Keratinocyte (primary cell): ENCODE data around the gene PXDN. TPM values are rescaled to one million over a fixed set of nuclear protein-coding genes. Genes with fewer than 3 reads are reported as not detected.

Experiments used
- DNase-seq: peaks from one replicate; pipeline ENCODE4 v3.0.0-alpha.2; 2011; ENCODE audit warnings: low read depth, missing footprints, low spot score
- FAIRE-seq: peaks from 2 replicates; lab custom pipeline; 2011; peaks lifted over from hg19 to GRCh38; lab: Jason Lieb, UNC
- H2AFZ ChIP-seq: 2 replicates; pipeline ENCODE4 v1.6.0; 2012; ENCODE audit warnings: low read length, control low read depth, inconsistent platforms; ENCODE audit not compliant: control insufficient read depth
- H3K27ac ChIP-seq: 2 replicates; pipeline ENCODE4 v1.5.1; 2011; ENCODE audit warnings: low read length; ENCODE audit not compliant: control insufficient read depth, insufficient read depth
- H3K27me3 ChIP-seq: 3 replicates; pipeline ENCODE4 v1.6.0; 2011; ENCODE audit warnings: low read length; ENCODE audit not compliant: control insufficient read depth, insufficient read depth; ENCODE audit errors: extremely low read depth
- H3K36me3 ChIP-seq, 2 experiments: 2 replicates in 1 of 2; 3 replicates in 1 of 2; pipeline ENCODE4 v1.5.1; 2011; ENCODE audit warnings: low read length in 2 of 2, mild to moderate bottlenecking in 1 of 2; ENCODE audit not compliant: control insufficient read depth in 2 of 2, insufficient read depth in 2 of 2; ENCODE audit errors: extremely low read depth in 1 of 2
- H3K4me1 ChIP-seq: 3 replicates; pipeline ENCODE4 v1.5.1; 2011; ENCODE audit warnings: low read length; ENCODE audit not compliant: control insufficient read depth, insufficient read depth; ENCODE audit errors: extremely low read depth
- H3K4me2 ChIP-seq: 3 replicates; pipeline ENCODE4 v1.6.0; 2011; ENCODE audit warnings: low read depth, low read length; ENCODE audit not compliant: control insufficient read depth, insufficient read depth; ENCODE audit errors: extremely low read depth
- H3K4me3 ChIP-seq, 3 experiments: fragments of 200-600 bp in 1 of 3; sonication (generic) in 1 of 3; 2 replicates in 2 of 3; 3 replicates in 1 of 3; pipeline ENCODE4 v1.5.1; 2011 to 2016; ENCODE audit warnings: low read length in 3 of 3, mild to moderate bottlenecking in 3 of 3, control low read depth in 2 of 3, inconsistent platforms in 1 of 3, low read depth in 1 of 3, mixed read lengths in 1 of 3, mixed run types in 1 of 3, moderate library complexity in 1 of 3; ENCODE audit not compliant: control insufficient read depth in 2 of 3, insufficient read depth in 2 of 3; ENCODE audit errors: extremely low read depth in 1 of 3
- H3K79me2 ChIP-seq: 2 replicates; pipeline ENCODE4 v1.6.0; 2012; ENCODE audit warnings: low read length; ENCODE audit not compliant: control insufficient read depth, insufficient read depth
- H3K9ac ChIP-seq: 3 replicates; pipeline ENCODE4 v1.6.0; 2011; ENCODE audit warnings: low read length; ENCODE audit not compliant: control insufficient read depth, insufficient read depth; ENCODE audit errors: extremely low read depth
- H3K9me1 ChIP-seq: 3 replicates; pipeline ENCODE4 v1.6.0; 2011; ENCODE audit warnings: low read length; ENCODE audit not compliant: control insufficient read depth, insufficient read depth; ENCODE audit errors: extremely low read depth
- H3K9me3 ChIP-seq: 2 replicates; pipeline ENCODE4 v1.5.1; 2012; ENCODE audit warnings: low read depth, low read length; ENCODE audit not compliant: control insufficient read depth
- H4K20me1 ChIP-seq: 3 replicates; pipeline ENCODE4 v1.6.0; 2011; ENCODE audit warnings: low read length; ENCODE audit not compliant: control insufficient read depth, insufficient read depth; ENCODE audit errors: extremely low read depth
- CTCF ChIP-seq, 3 experiments: IDR thresholded peaks in 1 of 3; conservative IDR thresholded peaks in 1 of 3; optimal IDR thresholded peaks in 1 of 3; 2 replicates in 2 of 3; 3 replicates in 1 of 3; pipeline versions ENCODE3 to v1.5.1; 2011; ENCODE audit warnings: low read length in 3 of 3, mild to moderate bottlenecking in 3 of 3, moderate library complexity in 2 of 3, control low read depth in 1 of 3, inconsistent platforms in 1 of 3; ENCODE audit not compliant: insufficient read depth in 2 of 3; ENCODE audit errors: extremely low read depth in 1 of 3
- EZH2 ChIP-seq: IDR thresholded peaks from one replicate; pipeline ENCODE4 v1.6.1; 2012; ENCODE audit warnings: inconsistent platforms, mild to moderate bottlenecking, low read length, moderate library complexity
- dilution Hi-C: fragments of 300-500 bp; cut with MboI; formaldehyde crosslinking; loops from one replicate; pipeline ENCODE4 v1.7.0; 2020; ENCODE audit warnings: low sequenced_read_pairs; ENCODE audit not compliant: extremely low pct_ligation_motif_present
- polyA plus RNA-seq, 5 experiments: library from polyadenylated mRNA; depleted of rRNA in 3 of 5; stranded (reverse) in 3 of 5; stranded (forward) in 1 of 5; unstranded in 1 of 5; fragments of >200 nt; gene quantifications; 1 replicate in 1 of 5; 2 replicates in 3 of 5; 3 replicates in 1 of 5; pipeline versions ENCODE4 v1.2.1 to v1.2.3, GENCODE V29; 2011 to 2012; ENCODE audit warnings: missing spikeins in 2 of 5, low read depth in 1 of 5, low replicate concordance in 1 of 5

PXDN gene
- polyA plus RNA-seq, 1 donor (not counting 4 experiments of a cell fraction or from before 2014, with no cell fraction given): 36.7 TPM

GRCh38 chr2:1633936-1634587, 110.3 kb downstream of the PXDN start:
- Histone ChIP-seq H3K27ac (no peak overlapping the region), H3K9me3 (no peaks in the 10 kb centered on the region), H4K20me1 (no peaks in the 10 kb centered on the region), H3K9ac (no peak overlapping the region), H3K9me1 (no peaks in the 10 kb centered on the region), H3K27me3 (no peaks in the 10 kb centered on the region), H2AFZ (no peak overlapping the region), H3K4me3 (no peak overlapping the region), H3K4me1 (peaks cover 34% of the 10 kb centered on the region), H3K79me2 (no peaks in the 10 kb centered on the region), H3K4me2 (no peak overlapping the region), H3K36me3 (peaks cover 0 to 8% of the 10 kb centered on the region in 2 experiments)
- FAIRE-seq: no peak
- dilution Hi-C loops: no loop called here
- TF ChIP-seq EZH2 (no peak), CTCF (optimal IDR thresholded peaks at IDR 0.05 in 1 of 3, IDR thresholded peaks at IDR 0.05 in 1 of 3, conservative IDR thresholded peaks at IDR 0.05 in 1 of 3; ENCODE audit: extremely low read depth in 1 of 3, insufficient read depth in 2 of 3, low read length in 3 of 3) (no peak)
- no peak for DNase-seq

- Histone ChIP-seq H3K9me3 (no peaks in the 10 kb centered on the region), H3K27me3 (no peaks in the 10 kb centered on the region), H3K4me1 (peaks cover 36% of the 10 kb centered on the region), H3K9me1 (no peaks in the 10 kb centered on the region), H3K27ac (no peak overlapping the region), H3K4me3 (no peak overlapping the region), H3K79me2 (no peaks in the 10 kb centered on the region), H3K4me2 (no peak overlapping the region), H2AFZ (no peak overlapping the region), H3K36me3 (peaks cover 0 to 8% of the 10 kb centered on the region in 2 experiments), H3K9ac (no peak overlapping the region), H4K20me1 (no peaks in the 10 kb centered on the region)
- TF ChIP-seq EZH2 (no peak), CTCF (optimal IDR thresholded peaks at IDR 0.05 in 1 of 3, IDR thresholded peaks at IDR 0.05 in 1 of 3, conservative IDR thresholded peaks at IDR 0.05 in 1 of 3; ENCODE audit: extremely low read depth in 1 of 3, insufficient read depth in 2 of 3, low read length in 3 of 3) (no peak)
- DNase-seq (no peak), FAIRE-seq (no peak)
- dilution Hi-C loops: no loop called here
Measured at GRCh38 chr2:1633092-1633671, 111.1 kb downstream of the PXDN start.
